Liver (tissue), 9 donors: Measurements from ENCODE around the gene KANSL1. TPM values are rescaled to one million over a fixed set of nuclear protein-coding genes. Genes with fewer than 3 reads are reported as not detected.

Experiments
- DNase-seq: peaks from one replicate; pipeline ENCODE4 v3.0.0-alpha.2; 2017; ENCODE audit warnings: low spot score
- H3K27ac ChIP-seq, 2 donors: one replicate each; pipeline ENCODE4 v1.7.0; 2013; ENCODE audit warnings: inconsistent platforms in 2 of 2, low read length in 2 of 2, control low read depth in 1 of 2, low read depth in 1 of 2, mild to moderate bottlenecking in 1 of 2
- H3K27me3 ChIP-seq, 4 donors: one replicate each; pipeline versions ENCODE4 v1.6.1 to v1.7.0; 2013; ENCODE audit warnings: low read length in 3 of 4, inconsistent platforms in 1 of 4, mild to moderate bottlenecking in 1 of 4, moderate library complexity in 1 of 4; ENCODE audit not compliant: control insufficient read depth in 4 of 4, insufficient read depth in 4 of 4
- H3K36me3 ChIP-seq, 4 donors: one replicate each; pipeline versions ENCODE4 v1.6.1 to v1.7.0; 2013; ENCODE audit warnings: low read length in 3 of 4, mild to moderate bottlenecking in 3 of 4, low read depth in 1 of 4, moderate library complexity in 1 of 4; ENCODE audit not compliant: control insufficient read depth in 4 of 4, insufficient read depth in 3 of 4
- H3K4me1 ChIP-seq, 4 donors: one replicate each; pipeline versions ENCODE4 v1.6.1 to v1.7.0; 2013; ENCODE audit warnings: low read length in 3 of 4, mild to moderate bottlenecking in 3 of 4, moderate library complexity in 1 of 4; ENCODE audit not compliant: control insufficient read depth in 4 of 4, insufficient read depth in 4 of 4
- H3K4me3 ChIP-seq, 3 donors: one replicate each; pipeline versions ENCODE4 v1.6.1 to v1.7.0; 2013; ENCODE audit warnings: low read length in 3 of 3, control low read depth in 1 of 3, low read depth in 1 of 3, mild to moderate bottlenecking in 1 of 3
- H3K9ac ChIP-seq, 2 donors: one replicate each; pipeline ENCODE4 v1.7.0; 2013; ENCODE audit warnings: low read length in 2 of 2, mild to moderate bottlenecking in 2 of 2, moderate library complexity in 2 of 2, control low read depth in 1 of 2, low read depth in 1 of 2
- H3K9me3 ChIP-seq, 4 donors: one replicate each; pipeline versions ENCODE4 v1.6.1 to v1.7.0; 2013; ENCODE audit warnings: low read length in 3 of 4; ENCODE audit not compliant: control insufficient read depth in 4 of 4
- ATF3 ChIP-seq: IDR thresholded peaks from 2 replicates; pipeline ENCODE4 v1.6.1; 2016; ENCODE audit warnings: antibody characterized with exemption
- CTCF ChIP-seq: fragments of 150-350 bp; IDR thresholded peaks from 2 replicates; pipeline ENCODE4 v1.5.1; 2017; ENCODE audit warnings: improper control_type of control experiment, low read depth, low read length; ENCODE audit not compliant: missing input control
- EGR1 ChIP-seq, 2 donors: IDR thresholded peaks; 2 replicates each; pipeline ENCODE4 v1.6.1; 2016 to 2018; ENCODE audit warnings: antibody characterized with exemption in 2 of 2, low read depth in 2 of 2
- FOXA1 ChIP-seq: IDR thresholded peaks from 2 replicates; pipeline ENCODE4 v1.6.1; 2016; ENCODE audit warnings: antibody characterized with exemption
- FOXA2 ChIP-seq: IDR thresholded peaks from 2 replicates; pipeline ENCODE4 v1.6.1; 2016; ENCODE audit warnings: antibody characterized with exemption
- HNF4A ChIP-seq, 2 donors: conservative IDR thresholded peaks; 2 replicates each; pipeline ENCODE4 v1.6.1; 2016; ENCODE audit warnings: antibody characterized with exemption in 2 of 2, mild to moderate bottlenecking in 2 of 2
- HNF4G ChIP-seq: IDR thresholded peaks from 2 replicates; pipeline ENCODE4 v1.6.1; 2016; ENCODE audit warnings: antibody characterized with exemption
- JUND ChIP-seq, 2 donors: IDR thresholded peaks; 2 replicates each; pipeline ENCODE4 v1.6.1; 2016; ENCODE audit warnings: antibody characterized with exemption in 2 of 2
- MAX ChIP-seq: IDR thresholded peaks from 2 replicates; pipeline ENCODE4 v1.6.1; 2016; ENCODE audit warnings: antibody characterized with exemption
- NR2F2 ChIP-seq: IDR thresholded peaks from 2 replicates; pipeline ENCODE4 v1.6.1; 2016; ENCODE audit warnings: antibody characterized with exemption
- RAD21 ChIP-seq, 2 donors: IDR thresholded peaks; 2 replicates each; pipeline ENCODE4 v1.6.1; 2016; ENCODE audit warnings: antibody characterized with exemption in 2 of 2, mild to moderate bottlenecking in 2 of 2
- REST ChIP-seq: IDR thresholded peaks from 2 replicates; pipeline ENCODE4 v1.6.1; 2016; ENCODE audit warnings: antibody characterized with exemption, mild to moderate bottlenecking
- RXRA ChIP-seq, 2 donors: IDR thresholded peaks; 2 replicates each; pipeline ENCODE4 v1.6.1; 2017 to 2018; ENCODE audit warnings: antibody characterized with exemption in 2 of 2, mild to moderate bottlenecking in 1 of 2
- SP1 ChIP-seq: IDR thresholded peaks from 2 replicates; pipeline ENCODE4 v1.6.1; 2018; ENCODE audit warnings: antibody characterized with exemption, mild to moderate bottlenecking
- YY1 ChIP-seq: IDR thresholded peaks from 2 replicates; pipeline ENCODE4 v1.6.1; 2016; ENCODE audit warnings: antibody characterized with exemption, mild to moderate bottlenecking
- WGBS: extraction: QIAGEN DNeasy Blood & Tissue Kit; methylation state at CpG from one replicate; pipeline ENCODE4 v1.1.7; 2013; 5-methylcytosine and 5-hydroxymethylcytosine counted together
- polyA plus RNA-seq, 2 donors: library from polyadenylated mRNA; stranded (reverse) in 1 of 2; unstranded in 1 of 2; fragments of 200-250 nt in 1 of 2; fragments of >200 nt in 1 of 2; fragmentation: Nextera tagmentation in 1 of 2; extraction: Ambion mirVana in 1 of 2; gene quantifications; one replicate each; pipeline versions ENCODE4 v1.2.1 to v1.2.3, GENCODE V29; 2013 to 2015
- total RNA-seq, 2 donors: library from RNA; depleted of rRNA; stranded (reverse); fragments of >200 nt; gene quantifications; one replicate each; pipeline ENCODE4 v1.2.3, GENCODE V29; 2014
- donor health status: healthy.
- donor health status: healthy.
- donor health status: healthy.
- donor health status: healthy.
- donor health status: healthy.

The KANSL1 gene
- total and polyA plus RNA-seq, 4 donors, result 5.5 to 86.3 (median 24.0) TPM

GRCh38 chr17:46056800-46057304, 136.4 kb downstream of the KANSL1 start:
- H3K4me1 ChIP-seq, result peaks cover 2 to 6% (median 2%) of the 10 kb centered on the region in 4 donors
- no peak for DNase-seq
- peaks cover 0 to 7% (median 1%) of the 10 kb centered on the region in 4 donors for H3K36me3 ChIP-seq
- H3K9ac ChIP-seq, result no peak overlapping the region
- no peak overlapping the region for H3K27ac ChIP-seq
- no peak overlapping the region for H3K4me3 ChIP-seq
- WGBS, result 63% methylated on average over 4 of the region's 4 CpGs
- no peaks in the 10 kb centered on the region for H3K27me3 ChIP-seq
- no peak for TF ChIP-seq RAD21 (IDR thresholded peaks at IDR 0.05)
- no peak for TF ChIP-seq HNF4G
- TF ChIP-seq CTCF, result no peak
- TF ChIP-seq MAX, result peak; percentile 14
- peak in 1 of 2 donors; percentile 34 for TF ChIP-seq HNF4A (conservative IDR thresholded peaks at IDR 0.05)
- no peak for TF ChIP-seq EGR1 (IDR thresholded peaks at IDR 0.05; ENCODE audit: low read depth in 2 of 2)
- TF ChIP-seq REST, result no peak
- TF ChIP-seq NR2F2, result no peak
- no peak for TF ChIP-seq ATF3
- TF ChIP-seq RXRA (IDR thresholded peaks at IDR 0.05), result peak in 1 of 2 donors; percentile 14
- no peak for TF ChIP-seq SP1
- TF ChIP-seq YY1, result no peak
- no peaks in the 10 kb centered on the region for H3K9me3 ChIP-seq

- Histone ChIP-seq H3K27ac (no peak overlapping the region), H3K36me3 (peaks cover 5 to 13% (median 12%) of the 10 kb centered on the region in 4 donors), H3K9ac (no peak overlapping the region), H3K9me3 (no peaks in the 10 kb centered on the region), H3K4me3 (no peak overlapping the region), H3K4me1 (peaks cover 5 to 17% (median 10%) of the 10 kb centered on the region in 4 donors), H3K27me3 (no peaks in the 10 kb centered on the region)
- 96% methylated on average over 8 of the region's 8 CpGs for WGBS
- DNase-seq, result no peak
- no peak for TF ChIP-seq REST
- no peak for TF ChIP-seq NR2F2
- no peak for TF ChIP-seq FOXA2
- TF ChIP-seq JUND (IDR thresholded peaks at IDR 0.05), result no peak
- TF ChIP-seq ATF3, result no peak
- TF ChIP-seq CTCF, result no peak
- no peak for TF ChIP-seq FOXA1
Observed at GRCh38 chr17:46053911-46054534, 139.2 kb downstream of the KANSL1 start.
